Measurements from ENCODE around the gene CRTAC1.

DNA sequence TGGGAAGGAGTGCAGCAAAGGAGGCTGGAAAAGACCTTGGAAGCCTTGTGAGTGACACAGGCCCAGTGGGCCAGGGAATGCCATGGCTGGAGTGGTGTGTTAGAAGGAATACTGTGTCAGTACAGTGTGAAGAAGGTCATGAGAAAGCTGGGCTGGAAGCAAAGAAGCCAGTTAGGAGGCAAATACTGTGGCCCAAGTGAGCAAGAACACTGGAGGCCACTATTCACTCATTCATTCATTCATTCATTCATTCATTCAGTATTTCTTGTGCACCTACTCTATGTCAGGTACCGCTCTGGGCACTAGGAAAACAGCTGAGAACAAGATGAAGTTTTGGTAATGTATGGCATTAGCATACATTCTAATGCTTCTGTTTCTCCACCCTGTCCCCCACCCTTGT, 9.6 kb downstream of the CRTAC1 start:
- TF ChIP-seq POLR2AphosphoS5 (IDR thresholded peaks at IDR 0.05; ENCODE audit: insufficient read depth, low read depth, low read length): no peak
- TF ChIP-seq, protein P1, sequence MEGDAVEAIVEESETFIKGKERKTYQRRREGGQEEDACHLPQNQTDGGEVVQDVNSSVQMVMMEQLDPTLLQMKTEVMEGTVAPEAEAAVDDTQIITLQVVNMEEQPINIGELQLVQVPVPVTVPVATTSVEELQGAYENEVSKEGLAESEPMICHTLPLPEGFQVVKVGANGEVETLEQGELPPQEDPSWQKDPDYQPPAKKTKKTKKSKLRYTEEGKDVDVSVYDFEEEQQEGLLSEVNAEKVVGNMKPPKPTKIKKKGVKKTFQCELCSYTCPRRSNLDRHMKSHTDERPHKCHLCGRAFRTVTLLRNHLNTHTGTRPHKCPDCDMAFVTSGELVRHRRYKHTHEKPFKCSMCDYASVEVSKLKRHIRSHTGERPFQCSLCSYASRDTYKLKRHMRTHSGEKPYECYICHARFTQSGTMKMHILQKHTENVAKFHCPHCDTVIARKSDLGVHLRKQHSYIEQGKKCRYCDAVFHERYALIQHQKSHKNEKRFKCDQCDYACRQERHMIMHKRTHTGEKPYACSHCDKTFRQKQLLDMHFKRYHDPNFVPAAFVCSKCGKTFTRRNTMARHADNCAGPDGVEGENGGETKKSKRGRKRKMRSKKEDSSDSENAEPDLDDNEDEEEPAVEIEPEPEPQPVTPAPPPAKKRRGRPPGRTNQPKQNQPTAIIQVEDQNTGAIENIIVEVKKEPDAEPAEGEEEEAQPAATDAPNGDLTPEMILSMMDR (IDR thresholded peaks at IDR 0.05; ENCODE audit: extremely low read depth in 1 of 2, insufficient read depth in 1 of 2, low read depth in 1 of 2, low read length in 2 of 2): no peak
- no peak for TF ChIP-seq EZH2 (IDR thresholded peaks at IDR 0.05; ENCODE audit: borderline replicate concordance, low read depth, low read length, severe bottlenecking)
- no peak for TF ChIP-seq FOS (IDR thresholded peaks at IDR 0.05; ENCODE audit: borderline replicate concordance, insufficient read depth, low read length)
- no peak for TF ChIP-seq POLR2A (IDR thresholded peaks at IDR 0.05; ENCODE audit: low read depth, low read length)
